ENCODE data around the gene TTC34.

Gene TTC34

GRCh38 chr1:2824999-2825398 lies 23.5 kb upstream of the TTC34 start:
- H3K36me3 ChIP-seq (ENCODE audit: insufficient read depth, low read length) = no peaks in the 10 kb centered on the region
- no peak overlapping the region for H2AFZ ChIP-seq (ENCODE audit: low read depth, low read length)
- no peak overlapping the region for H3K4me3 ChIP-seq (ENCODE audit: low read length)
- peaks cover 32% of the 10 kb centered on the region for H3K27me3 ChIP-seq (ENCODE audit: insufficient read depth, low read length)
- H3K9me3 ChIP-seq (ENCODE audit: low read length) = no peaks in the 10 kb centered on the region
- H3K4me1 ChIP-seq (ENCODE audit: insufficient read depth, low read length) = no peaks in the 10 kb centered on the region

DNA sequence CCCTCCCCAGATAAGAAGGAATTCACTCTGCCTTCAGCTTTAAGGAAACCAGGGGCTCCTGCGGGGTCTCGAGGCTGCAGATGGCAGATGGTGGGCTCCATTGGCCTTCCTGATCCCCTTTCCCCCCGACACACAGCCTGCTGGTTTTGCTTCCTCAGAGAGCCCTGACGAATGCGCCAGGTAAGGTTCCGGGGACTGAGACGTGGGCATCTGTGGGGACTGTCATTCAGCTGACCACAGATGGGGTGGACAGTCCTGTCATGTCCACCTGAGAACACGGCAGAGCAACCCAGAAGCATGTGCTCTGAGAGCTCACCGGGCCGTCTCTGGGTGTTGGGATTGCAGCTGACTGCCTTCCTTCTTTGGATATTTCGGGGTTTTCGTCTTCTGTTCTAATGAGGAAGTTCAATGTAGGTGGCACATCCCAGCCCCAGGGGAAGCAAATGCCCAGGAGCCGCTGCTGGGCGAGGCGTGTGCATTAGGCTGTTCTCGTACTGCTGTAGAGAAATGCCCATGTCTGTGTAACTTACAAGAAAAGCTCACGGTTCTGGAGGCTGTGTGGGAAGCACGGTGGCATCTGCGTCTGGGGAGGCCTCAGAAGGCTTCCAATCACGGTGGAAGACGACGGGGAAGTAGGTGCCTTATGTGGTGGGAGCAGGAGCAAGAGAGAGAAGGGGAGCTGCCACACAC lies 22.6 kb upstream of the TTC34 start:
- no peak overlapping the region for H3K4me3 ChIP-seq (ENCODE audit: low read length)
- no peaks in the 10 kb centered on the region for H3K9me3 ChIP-seq (ENCODE audit: low read length)
- no peaks in the 10 kb centered on the region for H3K4me1 ChIP-seq (ENCODE audit: insufficient read depth, low read length)
- no peak overlapping the region for H2AFZ ChIP-seq (ENCODE audit: low read depth, low read length)
- peaks cover 28% of the 10 kb centered on the region for H3K27me3 ChIP-seq (ENCODE audit: insufficient read depth, low read length)
- no peaks in the 10 kb centered on the region for H3K36me3 ChIP-seq (ENCODE audit: insufficient read depth, low read length)

- Histone ChIP-seq H3K4me1 (ENCODE audit: insufficient read depth, low read length) (no peaks in the 10 kb centered on the region), H2AFZ (ENCODE audit: low read depth, low read length) (no peak overlapping the region), H3K9me3 (ENCODE audit: low read length) (no peaks in the 10 kb centered on the region), H3K27me3 (ENCODE audit: insufficient read depth, low read length) (peaks cover 21% of the 10 kb centered on the region), H3K36me3 (ENCODE audit: insufficient read depth, low read length) (no peaks in the 10 kb centered on the region), H3K4me3 (ENCODE audit: low read length) (no peak overlapping the region)
Measured at GRCh38 chr1:2822621-2823145, 21.2 kb upstream of the TTC34 start.

- H3K36me3 ChIP-seq (ENCODE audit: insufficient read depth, low read length) = no peaks in the 10 kb centered on the region
- no peaks in the 10 kb centered on the region for H3K9me3 ChIP-seq (ENCODE audit: low read length)
- peaks cover 18% of the 10 kb centered on the region for H3K27me3 ChIP-seq (ENCODE audit: insufficient read depth, low read length)
- no peaks in the 10 kb centered on the region for H3K4me1 ChIP-seq (ENCODE audit: insufficient read depth, low read length)
- H3K4me3 ChIP-seq (ENCODE audit: low read length) = no peak overlapping the region
- H2AFZ ChIP-seq (ENCODE audit: low read depth, low read length) = no peak overlapping the region
Measured at GRCh38 chr1:2821966-2822620, 20.6 kb upstream of the TTC34 start.

- Histone ChIP-seq H3K4me3 (ENCODE audit: low read length) (no peak overlapping the region), H3K4me1 (ENCODE audit: insufficient read depth, low read length) (no peaks in the 10 kb centered on the region), H3K36me3 (ENCODE audit: insufficient read depth, low read length) (no peaks in the 10 kb centered on the region), H3K27me3 (ENCODE audit: insufficient read depth, low read length) (peaks cover 15% of the 10 kb centered on the region), H2AFZ (ENCODE audit: low read depth, low read length) (no peak overlapping the region), H3K9me3 (ENCODE audit: low read length) (no peaks in the 10 kb centered on the region)
Measured at GRCh38 chr1:2821373-2821955, 20.0 kb upstream of the TTC34 start.

DNA sequence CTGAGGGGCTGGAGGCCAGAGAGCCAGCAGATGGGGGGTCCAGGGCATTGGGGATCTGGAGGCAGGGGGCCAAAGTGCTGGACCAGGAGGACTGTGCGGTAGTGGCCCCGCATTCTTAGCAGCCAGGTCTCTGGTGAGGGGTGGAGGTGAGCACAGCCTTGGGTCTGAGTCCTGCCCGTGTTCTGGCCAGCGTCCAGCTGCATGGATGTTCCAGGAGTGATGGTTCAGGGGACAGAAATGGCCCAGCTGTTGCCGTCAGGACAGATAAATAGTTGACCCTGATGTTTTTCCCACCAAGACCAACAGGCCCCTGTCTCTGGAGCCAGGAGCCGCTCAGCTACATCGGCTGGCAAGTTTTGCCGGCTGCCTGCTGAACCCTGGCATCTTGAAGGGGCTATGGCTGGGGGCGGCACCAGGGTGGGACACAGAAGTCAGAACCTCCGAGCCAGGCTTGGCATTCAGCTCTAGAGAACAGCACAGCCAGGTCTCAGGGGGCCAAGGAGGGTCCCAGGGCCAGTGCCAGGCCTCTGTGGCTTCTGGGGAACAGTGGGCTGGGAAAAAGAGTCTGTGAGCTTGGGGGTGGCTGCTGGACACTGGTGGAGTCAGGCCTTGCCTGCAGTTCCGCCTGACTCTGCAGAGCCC lies 19.4 kb upstream of the TTC34 start:
- no peaks in the 10 kb centered on the region for H3K36me3 ChIP-seq (ENCODE audit: insufficient read depth, low read length)
- H3K9me3 ChIP-seq (ENCODE audit: low read length) = no peaks in the 10 kb centered on the region
- H2AFZ ChIP-seq (ENCODE audit: low read depth, low read length) = no peak overlapping the region
- H3K4me1 ChIP-seq (ENCODE audit: insufficient read depth, low read length) = no peaks in the 10 kb centered on the region
- H3K27me3 ChIP-seq (ENCODE audit: insufficient read depth, low read length) = peaks cover 13% of the 10 kb centered on the region
- no peak overlapping the region for H3K4me3 ChIP-seq (ENCODE audit: low read length)

GRCh38 chr1:2819831-2820730 lies 18.6 kb upstream of the TTC34 start:
- H3K36me3 ChIP-seq (ENCODE audit: insufficient read depth, low read length) = no peaks in the 10 kb centered on the region
- H3K4me3 ChIP-seq (ENCODE audit: low read length) = no peak overlapping the region
- no peaks in the 10 kb centered on the region for H3K9me3 ChIP-seq (ENCODE audit: low read length)
- no peaks in the 10 kb centered on the region for H3K4me1 ChIP-seq (ENCODE audit: insufficient read depth, low read length)
- H2AFZ ChIP-seq (ENCODE audit: low read depth, low read length) = no peak overlapping the region
- H3K27me3 ChIP-seq (ENCODE audit: insufficient read depth, low read length) = peaks cover 10% of the 10 kb centered on the region

GRCh38 chr1:2819429-2819828 lies 17.9 kb upstream of the TTC34 start:
- Histone ChIP-seq H3K36me3 (ENCODE audit: insufficient read depth, low read length) (no peaks in the 10 kb centered on the region), H3K9me3 (ENCODE audit: low read length) (no peaks in the 10 kb centered on the region), H3K4me1 (ENCODE audit: insufficient read depth, low read length) (no peaks in the 10 kb centered on the region), H2AFZ (ENCODE audit: low read depth, low read length) (no peak overlapping the region), H3K27me3 (ENCODE audit: insufficient read depth, low read length) (peaks cover 9% of the 10 kb centered on the region), H3K4me3 (ENCODE audit: low read length) (no peak overlapping the region)

DNA sequence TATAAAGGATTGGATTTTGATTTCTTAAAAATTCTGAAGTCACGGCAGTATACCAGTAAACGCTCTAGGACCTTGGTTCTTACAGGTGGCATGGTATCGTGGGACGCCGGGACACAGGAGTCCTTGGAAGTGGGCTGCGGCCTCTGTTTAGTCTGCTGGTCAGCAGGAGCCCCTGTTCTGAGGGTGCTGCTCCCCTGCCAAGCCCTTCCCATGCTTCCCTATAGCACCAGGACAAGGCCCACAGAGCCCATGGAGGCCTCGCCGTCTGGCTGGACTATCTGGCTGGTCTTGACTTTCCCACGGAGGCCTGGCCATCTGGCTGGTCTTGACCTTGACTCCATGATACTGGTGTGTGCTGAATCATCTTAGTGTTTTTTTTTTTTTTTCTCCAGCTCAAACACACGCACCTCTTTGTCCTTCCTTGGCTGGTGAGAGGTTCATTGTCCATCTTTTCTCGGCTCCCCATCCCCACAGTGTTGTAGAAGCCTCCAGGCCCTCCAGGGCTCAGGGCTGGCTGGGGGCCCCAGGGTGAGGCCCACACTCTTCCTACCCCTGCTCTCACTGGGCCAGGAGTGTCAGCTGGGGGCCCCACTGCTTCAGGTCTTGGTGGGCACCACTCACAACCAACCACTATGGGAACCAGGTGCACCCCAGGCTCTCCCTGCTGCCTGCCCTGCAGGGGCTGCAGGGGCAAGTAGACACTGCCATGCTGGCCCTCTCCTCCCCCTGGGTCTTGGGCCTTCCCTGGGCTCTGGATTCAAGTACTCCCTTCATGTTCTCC lies 16.5 kb upstream of the TTC34 start:
- Histone ChIP-seq H3K36me3 (ENCODE audit: insufficient read depth, low read length) (no peaks in the 10 kb centered on the region), H2AFZ (ENCODE audit: low read depth, low read length) (no peak overlapping the region), H3K4me1 (ENCODE audit: insufficient read depth, low read length) (no peaks in the 10 kb centered on the region), H3K9me3 (ENCODE audit: low read length) (peaks cover under 1% of the 10 kb centered on the region), H3K27me3 (ENCODE audit: insufficient read depth, low read length) (peaks cover 9% of the 10 kb centered on the region), H3K4me3 (ENCODE audit: low read length) (no peak overlapping the region)

DNA sequence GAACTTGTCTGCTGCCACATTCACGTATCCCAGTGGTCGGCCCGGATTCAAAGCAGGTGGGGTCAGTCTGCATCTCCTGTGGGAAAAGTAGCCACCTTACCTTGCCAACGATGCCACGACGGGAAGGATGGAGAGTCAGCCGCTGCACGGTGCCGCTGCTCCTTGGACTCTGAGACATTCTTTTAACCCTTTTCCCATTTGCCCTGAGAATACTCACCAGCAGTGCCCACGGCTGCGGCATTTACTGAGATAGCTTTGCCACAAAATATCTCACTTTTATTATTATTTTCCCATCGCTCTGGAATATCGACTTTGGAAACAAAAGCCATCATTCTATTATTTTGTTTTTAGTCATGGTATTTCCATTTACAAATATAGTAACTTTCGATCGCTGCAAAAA lies 15.3 kb upstream of the TTC34 start:
- no peak overlapping the region for H2AFZ ChIP-seq (ENCODE audit: low read depth, low read length)
- H3K4me3 ChIP-seq (ENCODE audit: low read length) = no peak overlapping the region
- peaks cover 7% of the 10 kb centered on the region for H3K9me3 ChIP-seq (ENCODE audit: low read length)
- H3K36me3 ChIP-seq (ENCODE audit: insufficient read depth, low read length) = no peaks in the 10 kb centered on the region
- no peaks in the 10 kb centered on the region for H3K4me1 ChIP-seq (ENCODE audit: insufficient read depth, low read length)
- H3K27me3 ChIP-seq (ENCODE audit: insufficient read depth, low read length) = peaks cover 6% of the 10 kb centered on the region

- Histone ChIP-seq H3K4me3 (ENCODE audit: low read length) (no peak overlapping the region), H3K4me1 (ENCODE audit: insufficient read depth, low read length) (no peaks in the 10 kb centered on the region), H3K36me3 (ENCODE audit: insufficient read depth, low read length) (no peaks in the 10 kb centered on the region), H3K9me3 (ENCODE audit: low read length) (peaks cover 7% of the 10 kb centered on the region), H2AFZ (ENCODE audit: low read depth, low read length) (no peak overlapping the region), H3K27me3 (ENCODE audit: insufficient read depth, low read length) (peaks cover 11% of the 10 kb centered on the region)
Measured at GRCh38 chr1:2815551-2815950, 14.1 kb upstream of the TTC34 start.

DNA sequence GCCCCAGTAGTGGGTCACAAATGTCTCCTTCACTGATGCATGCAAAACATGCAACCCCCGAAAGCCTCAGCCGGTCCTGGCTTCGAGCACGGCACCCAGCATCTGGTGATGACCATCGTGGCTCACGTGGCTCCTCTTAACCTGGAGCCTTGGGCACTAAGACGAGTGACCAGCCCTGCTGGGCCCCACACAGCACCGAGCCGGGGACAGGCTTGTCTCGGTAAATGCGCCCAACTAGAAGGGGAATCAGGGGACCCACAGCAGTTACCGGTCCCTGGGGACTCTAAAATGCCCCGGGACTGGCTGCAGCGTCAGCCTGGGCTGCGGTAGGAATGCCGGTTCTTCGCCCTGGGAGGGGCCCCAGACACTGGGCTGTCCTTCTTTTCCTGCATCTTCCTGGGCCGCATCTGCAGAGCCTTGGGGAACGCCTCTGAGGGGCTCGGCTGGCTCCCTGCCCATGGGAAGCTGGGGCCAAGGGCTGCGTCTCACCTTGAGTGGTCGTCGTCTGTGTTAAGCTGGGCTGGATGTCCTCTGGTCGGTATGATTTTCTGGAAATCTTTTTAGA lies 13.1 kb upstream of the TTC34 start:
- Histone ChIP-seq H3K4me3 (ENCODE audit: low read length) (no peak overlapping the region), H3K27me3 (ENCODE audit: insufficient read depth, low read length) (peaks cover 15% of the 10 kb centered on the region), H3K36me3 (ENCODE audit: insufficient read depth, low read length) (no peaks in the 10 kb centered on the region), H3K4me1 (ENCODE audit: insufficient read depth, low read length) (no peaks in the 10 kb centered on the region), H2AFZ (ENCODE audit: low read depth, low read length) (no peak overlapping the region), H3K9me3 (ENCODE audit: low read length) (peaks cover 7% of the 10 kb centered on the region)

Measured in neuron (in vitro differentiated cells).